T-helper 2 cell (primary cell): ENCODE results near the gene CT45A7.
"Not testable (repeated sequence)": the region's sequence is repeated elsewhere in the genome, so short reads cannot be mapped to it uniquely, and the experiment has no call there.

Experiments used
- DNase-seq, 5 experiments: peaks; one replicate each; pipeline versions ENCODE4 v3.0.0 to v3.0.0-alpha.2; 2012 to 2022
- total RNA-seq, 2 donors: gene quantifications; one replicate each; lab custom pipeline; 2026; lab: John Stamatoyannopoulos, UW

The CT45A7 gene, protein sequence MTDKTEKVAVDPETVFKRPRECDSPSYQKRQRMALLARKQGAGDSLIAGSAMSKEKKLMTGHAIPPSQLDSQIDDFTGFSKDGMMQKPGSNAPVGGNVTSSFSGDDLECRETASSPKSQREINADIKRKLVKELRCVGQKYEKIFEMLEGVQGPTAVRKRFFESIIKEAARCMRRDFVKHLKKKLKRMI
- 0 reads per million in 2 donors for total RNA-seq

DNA sequence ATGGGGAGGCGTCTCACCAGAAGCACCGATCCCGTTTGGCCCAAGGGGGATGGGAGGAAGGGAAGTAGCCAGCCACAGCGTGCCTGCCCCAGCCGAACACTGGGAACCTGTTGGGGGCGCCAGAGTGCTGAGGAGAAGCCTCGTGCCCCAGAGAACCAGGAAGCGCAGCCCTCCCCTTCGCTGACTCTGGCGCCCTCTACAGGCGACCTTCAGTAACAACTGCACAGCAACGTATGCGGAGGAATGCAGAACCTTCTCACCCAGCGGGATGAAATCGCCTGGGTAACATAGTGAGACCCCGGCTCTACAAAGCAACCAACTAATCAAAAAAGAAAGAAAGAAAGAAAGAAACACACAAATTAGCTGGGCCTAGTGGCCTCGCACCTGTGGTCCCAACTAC, at the start of gene CT45A7:
Gene CT45A7 (minus strand): TSS at position 101 of the 400 bp plus-strand sequence. CDS start 3,747 bp downstream, outside the sequence.
- not testable (repeated sequence) for DNase-seq

DNA sequence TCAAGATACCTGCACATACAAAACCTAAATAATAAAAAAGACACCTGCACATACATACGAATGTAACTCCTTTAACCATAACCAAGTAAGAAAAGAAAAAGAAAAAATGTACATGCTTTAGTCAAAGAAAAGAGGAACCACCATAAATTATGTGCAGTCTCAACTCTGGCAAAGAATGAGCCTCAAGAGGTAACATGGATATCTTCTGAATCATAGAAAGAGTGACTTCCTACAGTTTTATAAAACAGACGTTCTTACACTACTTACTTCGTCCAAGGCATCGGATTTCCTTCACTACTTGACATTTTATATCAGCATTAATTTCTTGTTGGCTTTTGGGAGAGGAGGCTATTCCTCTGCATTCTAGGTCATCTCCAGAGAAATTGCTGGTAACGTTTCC, 45.7 kb upstream of the CT45A7 start:
- not testable (repeated sequence) for DNase-seq

DNA sequence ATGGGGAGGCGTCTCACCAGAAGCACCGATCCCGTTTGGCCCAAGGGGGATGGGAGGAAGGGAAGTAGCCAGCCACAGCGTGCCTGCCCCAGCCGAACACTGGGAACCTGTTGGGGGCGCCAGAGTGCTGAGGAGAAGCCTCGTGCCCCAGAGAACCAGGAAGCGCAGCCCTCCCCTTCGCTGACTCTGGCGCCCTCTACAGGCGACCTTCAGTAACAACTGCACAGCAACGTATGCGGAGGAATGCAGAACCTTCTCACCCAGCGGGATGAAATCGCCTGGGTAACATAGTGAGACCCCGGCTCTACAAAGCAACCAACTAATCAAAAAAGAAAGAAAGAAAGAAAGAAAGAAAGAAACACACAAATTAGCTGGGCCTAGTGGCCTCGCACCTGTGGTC, 34.6 kb upstream of the CT45A7 start, which contains the start of gene CT45A9:
Gene CT45A9 (minus strand): TSS at position 101 of the 400 bp plus-strand sequence. CDS start 3,751 bp downstream, outside the sequence.
- not testable (repeated sequence) for DNase-seq

- not testable (repeated sequence) for DNase-seq
Measured at GRCh38 chrX:135854438-135854837, 17.4 kb upstream of the CT45A7 start, which contains the start of gene CT45A8. Gene CT45A8 (minus strand): TSS chrX:135854538. CDS start chrX:135850783, 3,755 bp downstream.

DNA sequence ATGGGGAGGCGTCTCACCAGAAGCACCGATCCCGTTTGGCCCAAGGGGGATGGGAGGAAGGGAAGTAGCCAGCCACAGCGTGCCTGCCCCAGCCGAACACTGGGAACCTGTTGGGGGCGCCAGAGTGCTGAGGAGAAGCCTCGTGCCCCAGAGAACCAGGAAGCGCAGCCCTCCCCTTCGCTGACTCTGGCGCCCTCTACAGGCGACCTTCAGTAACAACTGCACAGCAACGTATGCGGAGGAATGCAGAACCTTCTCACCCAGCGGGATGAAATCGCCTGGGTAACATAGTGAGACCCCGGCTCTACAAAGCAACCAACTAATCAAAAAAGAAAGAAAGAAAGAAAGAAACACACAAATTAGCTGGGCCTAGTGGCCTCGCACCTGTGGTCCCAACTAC, 17.2 kb downstream of the CT45A7 start, which contains the start of gene CT45A2:
Gene CT45A2 (minus strand): TSS at position 101 of the 400 bp plus-strand sequence. CDS start 3,747 bp downstream, outside the sequence.
- not testable (repeated sequence) for DNase-seq

DNA sequence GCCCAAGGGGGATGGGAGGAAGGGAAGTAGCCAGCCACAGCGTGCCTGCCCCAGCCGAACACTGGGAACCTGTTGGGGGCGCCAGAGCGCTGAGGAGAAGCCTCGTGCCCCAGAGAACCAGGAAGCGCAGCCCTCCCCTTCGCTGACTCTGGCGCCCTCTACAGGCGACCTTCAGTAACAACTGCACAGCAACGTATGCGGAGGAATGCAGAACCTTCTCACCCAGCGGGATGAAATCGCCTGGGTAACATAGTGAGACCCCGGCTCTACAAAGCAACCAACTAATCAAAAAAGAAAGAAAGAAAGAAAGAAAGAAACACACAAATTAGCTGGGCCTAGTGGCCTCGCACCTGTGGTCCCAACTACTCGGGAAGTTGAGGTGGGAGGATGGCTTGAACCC, 34.4 kb downstream of the CT45A7 start, which contains the start of gene CT45A6:
Gene CT45A6 (minus strand): TSS at position 101 of the 400 bp plus-strand sequence. CDS start 3,794 bp downstream, outside the sequence.
- not testable (repeated sequence) for DNase-seq

GRCh38 chrX:135785403-135785802, 51.7 kb downstream of the CT45A7 start, which contains the start of gene CT45A5:
Gene CT45A5 (minus strand): TSS chrX:135785503. CDS start chrX:135781729, 3,774 bp downstream.
- not testable (repeated sequence) for DNase-seq
